NK-92 (cell line): ENCODE data around the gene SRBD1.

Experiments used
- DNase-seq: peaks from one replicate; lab custom pipeline; 2025; ENCODE audit not compliant: unreplicated experiment; lab: John Stamatoyannopoulos, UW

The SRBD1 gene

GRCh38 chr2:45611020-45611859 lies at the start of gene SRBD1:
Gene SRBD1 (minus strand): TSS chr2:45611267. CDS start chr2:45605441, 5,826 bp downstream.
- peak; percentile 36 for DNase-seq

- DNase-seq: no peak
Measured at GRCh38 chr2:45654250-45654649, 43.2 kb upstream of the SRBD1 start.

GRCh38 chr2:45653122-45653913 lies 42.3 kb upstream of the SRBD1 start:
- DNase-seq: no peak

GRCh38 chr2:45652090-45653031 lies 41.3 kb upstream of the SRBD1 start:
- no peak for DNase-seq

- no peak for DNase-seq
Measured at GRCh38 chr2:45651415-45652089, 40.5 kb upstream of the SRBD1 start, which contains the start of gene PRKCE. Gene PRKCE (plus strand): TSS chr2:45651675.

- DNase-seq: peak; percentile 45
Measured at GRCh38 chr2:45650851-45651414, 39.9 kb upstream of the SRBD1 start.

GRCh38 chr2:45649858-45650811 lies 39.1 kb upstream of the SRBD1 start:
- DNase-seq: no peak

GRCh38 chr2:45649462-45649857 lies 38.4 kb upstream of the SRBD1 start:
- DNase-seq: no peak

- no peak for DNase-seq
Measured at GRCh38 chr2:45648636-45649035, 37.6 kb upstream of the SRBD1 start.

- DNase-seq: no peak
Measured at GRCh38 chr2:45647986-45648520, 37.0 kb upstream of the SRBD1 start.

GRCh38 chr2:45647356-45647755 lies 36.3 kb upstream of the SRBD1 start:
- DNase-seq: no peak

- no peak for DNase-seq
Measured at GRCh38 chr2:45646289-45646688, 35.2 kb upstream of the SRBD1 start.

- no peak for DNase-seq
Measured at GRCh38 chr2:45643543-45644542, 32.8 kb upstream of the SRBD1 start.

- DNase-seq: no peak
Measured at GRCh38 chr2:45643095-45643494, 32.0 kb upstream of the SRBD1 start.

GRCh38 chr2:45640576-45640975 lies 29.5 kb upstream of the SRBD1 start:
- no peak for DNase-seq

- DNase-seq: no peak
Measured at GRCh38 chr2:45637440-45637839, 26.4 kb upstream of the SRBD1 start.

- no peak for DNase-seq
Measured at GRCh38 chr2:45636008-45636407, 24.9 kb upstream of the SRBD1 start.
